Raji (cell line): ENCODE data around the gene PTGER3.

Experiments used
- POLR2A ChIP-seq: IDR thresholded peaks from 2 replicates; pipeline ENCODE4 v1.6.1; 2011; ENCODE audit warnings: low read depth, low read length, control low read depth; ENCODE audit not compliant: insufficient read depth

Gene PTGER3

GRCh38 chr1:71037829-71038620 is 9.6 kb downstream of the PTGER3 start:
- no peak for TF ChIP-seq POLR2A

DNA sequence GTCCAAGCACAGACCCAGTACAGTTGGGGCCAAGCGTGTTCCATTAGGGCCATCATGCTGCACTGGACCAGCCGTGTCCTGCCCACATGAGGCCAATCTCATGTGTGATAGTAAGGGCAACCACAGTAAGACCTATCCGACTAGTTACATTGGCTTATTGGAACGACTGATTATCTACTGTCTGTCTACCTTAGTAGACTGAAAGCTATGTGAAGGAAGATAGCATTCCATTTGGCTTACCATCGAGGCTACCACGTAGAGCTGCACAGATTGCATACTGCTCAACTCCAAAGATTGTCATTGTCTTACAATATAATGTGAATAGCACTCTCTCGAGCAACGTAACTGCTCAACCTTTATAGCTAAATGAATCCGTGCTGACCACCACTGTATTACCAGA is 10.6 kb downstream of the PTGER3 start:
- no peak for TF ChIP-seq POLR2A

- no peak for TF ChIP-seq POLR2A
These were observed 14.5 kb downstream of the PTGER3 start for GRCh38 chr1:71033136-71033535.

GRCh38 chr1:71031426-71031825 is 16.2 kb downstream of the PTGER3 start:
- TF ChIP-seq POLR2A = no peak

- TF ChIP-seq POLR2A = no peak
These were observed 17.6 kb downstream of the PTGER3 start for GRCh38 chr1:71030026-71030425.

DNA sequence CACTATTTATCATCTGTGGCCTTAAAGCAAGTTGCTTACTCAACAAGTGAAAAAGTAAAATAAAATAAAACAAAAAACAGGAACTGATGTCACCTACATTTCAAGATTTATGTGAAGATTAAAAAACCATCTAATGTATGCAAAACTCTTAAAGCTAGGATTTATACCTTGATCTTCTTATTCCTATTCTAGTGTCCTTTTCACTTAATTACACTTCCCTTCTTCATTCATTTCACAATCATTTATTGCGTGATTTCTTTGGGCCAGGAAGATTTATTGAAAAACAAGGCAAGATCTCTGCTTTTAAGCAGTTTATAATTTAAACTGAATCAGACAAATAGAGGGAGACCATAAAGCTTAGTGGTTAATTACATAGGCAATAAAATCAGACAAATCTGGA is 18.6 kb downstream of the PTGER3 start:
- TF ChIP-seq POLR2A = no peak

DNA sequence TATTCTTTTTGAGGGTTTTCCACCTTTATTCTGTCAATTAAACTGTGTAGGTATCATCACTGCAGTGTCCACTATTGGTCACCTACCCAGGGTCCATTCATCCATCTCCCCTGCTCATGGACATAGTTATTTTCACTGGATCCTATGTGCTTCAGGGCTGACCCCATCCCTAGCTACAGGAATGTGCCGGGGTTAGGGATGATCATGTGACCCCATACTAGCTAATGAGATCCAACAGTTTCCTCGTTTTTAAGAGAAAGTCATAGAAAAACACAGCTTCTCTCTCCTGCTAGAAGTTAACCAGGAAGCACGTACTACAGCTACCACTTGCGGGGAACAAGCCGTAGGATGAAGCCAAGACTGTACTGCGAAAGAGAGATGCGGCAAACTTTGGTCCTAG is 19.6 kb downstream of the PTGER3 start:
- TF ChIP-seq POLR2A = no peak

DNA sequence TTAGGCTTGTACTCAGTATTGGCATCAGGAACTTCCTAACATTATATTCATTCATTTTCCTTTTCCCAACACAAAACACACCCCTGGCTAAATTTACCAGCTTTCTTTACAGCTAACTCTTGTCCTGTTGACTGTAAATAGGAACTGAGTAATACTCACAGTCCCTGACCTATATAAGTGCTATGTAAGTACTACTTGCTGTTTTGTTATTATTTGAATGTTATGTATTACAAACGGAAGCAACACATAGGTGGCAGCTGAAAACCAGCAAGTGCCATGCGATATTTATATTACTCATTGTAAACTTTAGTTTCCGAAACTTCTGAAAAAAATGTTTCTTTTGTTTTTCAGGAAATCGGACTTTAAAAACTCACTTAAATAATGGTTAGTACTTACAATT is 21.5 kb downstream of the PTGER3 start:
- no peak for TF ChIP-seq POLR2A

DNA sequence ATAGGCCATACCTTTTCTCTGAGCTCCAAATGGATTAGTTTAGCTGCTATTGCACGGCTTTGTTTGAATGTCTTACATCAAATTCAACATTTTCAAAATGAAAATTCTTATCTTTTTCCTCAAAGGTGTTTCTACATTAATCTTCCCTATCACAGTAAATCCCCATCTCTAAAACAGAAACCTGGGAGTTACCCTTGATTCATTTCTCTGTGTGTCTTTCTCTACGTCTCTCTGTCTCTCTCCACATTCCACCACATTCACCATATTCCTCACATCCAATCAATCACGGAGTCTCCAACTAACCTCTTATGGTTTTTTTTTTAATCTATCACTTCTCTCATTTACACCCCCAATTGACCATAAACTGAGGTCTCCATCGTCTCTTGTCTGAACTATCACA is 24.1 kb downstream of the PTGER3 start:
- TF ChIP-seq POLR2A = no peak

DNA sequence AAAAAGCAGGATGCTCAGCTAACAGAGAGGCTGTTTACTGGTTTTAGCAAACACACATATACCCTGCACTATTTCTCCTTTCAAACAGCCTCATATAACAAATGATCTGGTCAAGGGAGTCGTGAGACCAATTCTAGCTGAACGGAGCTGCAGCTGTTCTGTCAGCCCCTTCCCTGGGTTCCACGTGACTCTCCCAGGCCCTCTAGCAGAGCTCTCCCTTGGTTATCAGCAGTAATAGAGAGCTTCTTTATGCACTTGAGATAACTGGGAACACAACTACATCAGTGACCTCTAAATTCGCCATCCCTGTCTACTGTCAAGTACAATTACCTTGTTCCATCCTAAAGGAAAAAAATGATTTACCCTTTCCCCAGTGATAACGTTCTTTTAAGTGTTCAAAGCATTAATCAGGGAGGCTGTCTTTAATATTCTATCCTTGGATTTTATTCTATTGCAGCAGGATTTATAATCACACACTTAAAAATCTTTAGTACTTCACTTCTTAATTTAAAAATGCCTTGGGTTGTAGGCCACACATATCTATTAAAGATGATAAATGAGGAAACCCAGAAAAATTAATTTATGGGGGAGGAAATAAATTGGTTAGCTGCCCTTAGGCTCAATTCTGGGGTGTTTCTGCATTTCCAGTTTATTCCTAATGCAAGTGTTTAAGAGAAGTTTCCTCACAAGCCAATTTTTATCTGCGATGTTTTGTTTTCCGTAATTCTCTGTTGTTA is 28.2 kb downstream of the PTGER3 start:
- TF ChIP-seq POLR2A = no peak

GRCh38 chr1:71018791-71019190 is 28.8 kb downstream of the PTGER3 start:
- TF ChIP-seq POLR2A = no peak

DNA sequence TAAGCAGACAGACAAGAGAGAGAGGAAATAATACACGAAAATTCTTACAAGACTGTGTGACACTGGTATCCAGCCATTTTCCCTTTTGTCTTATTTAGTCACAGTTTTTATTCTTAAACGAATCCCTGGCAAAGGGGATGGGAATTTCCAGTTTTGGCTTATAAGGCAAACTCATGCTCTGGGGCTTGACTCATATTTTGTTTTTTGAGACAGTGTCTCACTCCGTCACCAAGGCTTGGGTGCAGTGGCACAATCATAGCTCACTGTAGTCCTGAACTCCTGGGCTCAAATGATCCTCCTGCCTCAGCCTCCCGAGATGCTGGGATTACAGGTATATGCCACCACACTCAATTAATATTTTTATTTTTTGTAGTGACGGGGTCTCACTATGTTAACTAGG is 31.9 kb downstream of the PTGER3 start:
- no peak for TF ChIP-seq POLR2A

DNA sequence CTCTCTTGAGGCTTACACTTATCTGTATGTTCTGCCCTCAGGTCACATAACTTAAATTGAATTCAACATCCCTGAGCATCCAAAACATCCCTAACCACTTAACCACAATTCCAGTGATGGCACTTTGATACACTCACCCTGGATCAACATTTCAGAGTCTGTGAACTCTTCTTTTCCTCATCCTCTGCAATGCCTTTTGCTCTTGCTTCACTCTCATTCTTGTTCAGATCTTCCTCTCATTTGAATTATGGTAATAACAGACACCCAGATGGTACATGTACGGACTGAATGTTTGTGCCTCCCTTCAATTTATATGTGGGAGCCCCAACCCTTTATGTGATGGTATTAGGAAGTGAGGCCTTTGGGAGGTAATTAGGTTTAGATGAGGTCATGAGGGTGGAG is 33.4 kb downstream of the PTGER3 start:
- no peak for TF ChIP-seq POLR2A

DNA sequence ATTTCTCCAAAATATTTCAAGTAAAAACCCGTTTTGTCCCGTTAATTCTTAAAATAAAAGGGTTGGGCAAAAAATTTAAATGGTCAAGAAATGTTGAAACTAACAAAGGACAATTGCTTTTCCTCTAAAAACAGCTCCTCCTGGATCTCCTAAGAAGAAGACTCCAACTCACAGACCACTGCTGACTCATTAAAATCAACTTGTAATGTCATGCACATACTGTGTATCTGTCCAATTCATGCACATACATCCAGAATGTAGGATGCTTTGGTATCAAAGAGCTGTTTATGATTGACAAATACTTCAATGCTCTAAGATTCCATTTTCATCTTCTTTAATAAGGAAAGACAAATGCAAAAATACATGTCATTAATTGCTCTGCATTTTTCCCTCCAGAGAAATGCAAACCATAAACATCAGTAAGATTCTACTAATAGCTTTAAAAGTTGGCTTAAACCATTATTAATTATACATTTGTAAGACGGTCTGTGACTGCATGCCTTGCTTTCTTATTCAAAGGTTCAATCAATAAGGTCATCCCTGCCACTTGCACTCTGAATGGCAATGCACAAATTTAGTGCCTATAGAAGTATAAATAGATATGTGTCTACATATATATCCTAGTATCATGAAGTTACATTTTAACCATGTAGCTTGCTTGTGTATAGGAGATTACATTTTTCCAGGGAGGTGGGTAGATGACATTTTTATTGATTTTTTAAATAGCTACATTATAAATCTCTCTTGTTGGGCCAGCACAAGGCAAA is 44.7 kb downstream of the PTGER3 start:
- no peak for TF ChIP-seq POLR2A

DNA sequence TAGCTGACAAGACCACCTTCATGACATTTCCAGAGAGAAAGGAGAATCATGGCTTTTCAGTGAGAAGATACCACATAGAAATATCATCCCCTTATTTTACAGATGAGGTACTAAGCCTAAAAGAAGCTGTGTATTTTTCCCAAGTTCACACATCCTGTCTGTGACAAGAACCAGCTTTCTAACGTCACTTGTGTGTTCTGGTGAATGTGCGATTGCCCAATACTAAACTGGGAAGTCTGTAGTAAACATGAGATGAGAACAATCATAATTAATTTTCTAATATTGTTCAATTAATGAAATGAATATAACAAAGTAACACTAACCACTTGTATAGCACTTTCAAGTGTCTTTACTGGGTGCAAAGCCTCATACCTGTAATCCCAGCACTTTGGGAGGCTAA is 46.0 kb downstream of the PTGER3 start:
- no peak for TF ChIP-seq POLR2A

- TF ChIP-seq POLR2A = no peak
These were observed 49.8 kb downstream of the PTGER3 start for GRCh38 chr1:70997793-70998192.
